Liver (tissue), 9 donors: ENCODE measurements around the gene UMPS. TPM values are rescaled to one million over a fixed set of nuclear protein-coding genes. Genes with fewer than 3 reads are reported as not detected.

Experiments
- DNase-seq: peaks from one replicate; pipeline ENCODE4 v3.0.0-alpha.2; 2017; ENCODE audit warnings: low spot score
- H3K27ac ChIP-seq, 2 donors: one replicate each; pipeline ENCODE4 v1.7.0; 2013; ENCODE audit warnings: inconsistent platforms in 2 of 2, low read length in 2 of 2, control low read depth in 1 of 2, low read depth in 1 of 2, mild to moderate bottlenecking in 1 of 2
- H3K27me3 ChIP-seq, 4 donors: one replicate each; pipeline versions ENCODE4 v1.6.1 to v1.7.0; 2013; ENCODE audit warnings: low read length in 3 of 4, inconsistent platforms in 1 of 4, mild to moderate bottlenecking in 1 of 4, moderate library complexity in 1 of 4; ENCODE audit not compliant: control insufficient read depth in 4 of 4, insufficient read depth in 4 of 4
- H3K36me3 ChIP-seq, 4 donors: one replicate each; pipeline versions ENCODE4 v1.6.1 to v1.7.0; 2013; ENCODE audit warnings: low read length in 3 of 4, mild to moderate bottlenecking in 3 of 4, low read depth in 1 of 4, moderate library complexity in 1 of 4; ENCODE audit not compliant: control insufficient read depth in 4 of 4, insufficient read depth in 3 of 4
- H3K4me1 ChIP-seq, 4 donors: one replicate each; pipeline versions ENCODE4 v1.6.1 to v1.7.0; 2013; ENCODE audit warnings: low read length in 3 of 4, mild to moderate bottlenecking in 3 of 4, moderate library complexity in 1 of 4; ENCODE audit not compliant: control insufficient read depth in 4 of 4, insufficient read depth in 4 of 4
- H3K4me3 ChIP-seq, 3 donors: one replicate each; pipeline versions ENCODE4 v1.6.1 to v1.7.0; 2013; ENCODE audit warnings: low read length in 3 of 3, control low read depth in 1 of 3, low read depth in 1 of 3, mild to moderate bottlenecking in 1 of 3
- H3K9ac ChIP-seq, 2 donors: one replicate each; pipeline ENCODE4 v1.7.0; 2013; ENCODE audit warnings: low read length in 2 of 2, mild to moderate bottlenecking in 2 of 2, moderate library complexity in 2 of 2, control low read depth in 1 of 2, low read depth in 1 of 2
- H3K9me3 ChIP-seq, 4 donors: one replicate each; pipeline versions ENCODE4 v1.6.1 to v1.7.0; 2013; ENCODE audit warnings: low read length in 3 of 4; ENCODE audit not compliant: control insufficient read depth in 4 of 4
- ATF3 ChIP-seq: IDR thresholded peaks from 2 replicates; pipeline ENCODE4 v1.6.1; 2016; ENCODE audit warnings: antibody characterized with exemption
- CTCF ChIP-seq: fragments of 150-350 bp; IDR thresholded peaks from 2 replicates; pipeline ENCODE4 v1.5.1; 2017; ENCODE audit warnings: improper control_type of control experiment, low read depth, low read length; ENCODE audit not compliant: missing input control
- EGR1 ChIP-seq, 2 donors: IDR thresholded peaks; 2 replicates each; pipeline ENCODE4 v1.6.1; 2016 to 2018; ENCODE audit warnings: antibody characterized with exemption in 2 of 2, low read depth in 2 of 2
- FOXA1 ChIP-seq: IDR thresholded peaks from 2 replicates; pipeline ENCODE4 v1.6.1; 2016; ENCODE audit warnings: antibody characterized with exemption
- FOXA2 ChIP-seq: IDR thresholded peaks from 2 replicates; pipeline ENCODE4 v1.6.1; 2016; ENCODE audit warnings: antibody characterized with exemption
- HNF4A ChIP-seq, 2 donors: conservative IDR thresholded peaks; 2 replicates each; pipeline ENCODE4 v1.6.1; 2016; ENCODE audit warnings: antibody characterized with exemption in 2 of 2, mild to moderate bottlenecking in 2 of 2
- HNF4G ChIP-seq: IDR thresholded peaks from 2 replicates; pipeline ENCODE4 v1.6.1; 2016; ENCODE audit warnings: antibody characterized with exemption
- JUND ChIP-seq, 2 donors: IDR thresholded peaks; 2 replicates each; pipeline ENCODE4 v1.6.1; 2016; ENCODE audit warnings: antibody characterized with exemption in 2 of 2
- NR2F2 ChIP-seq: IDR thresholded peaks from 2 replicates; pipeline ENCODE4 v1.6.1; 2016; ENCODE audit warnings: antibody characterized with exemption
- RAD21 ChIP-seq, 2 donors: IDR thresholded peaks; 2 replicates each; pipeline ENCODE4 v1.6.1; 2016; ENCODE audit warnings: antibody characterized with exemption in 2 of 2, mild to moderate bottlenecking in 2 of 2
- RXRA ChIP-seq, 2 donors: IDR thresholded peaks; 2 replicates each; pipeline ENCODE4 v1.6.1; 2017 to 2018; ENCODE audit warnings: antibody characterized with exemption in 2 of 2, mild to moderate bottlenecking in 1 of 2
- SP1 ChIP-seq: IDR thresholded peaks from 2 replicates; pipeline ENCODE4 v1.6.1; 2018; ENCODE audit warnings: antibody characterized with exemption, mild to moderate bottlenecking
- TAF1 ChIP-seq: conservative IDR thresholded peaks from 2 replicates; pipeline ENCODE4 v1.6.1; 2016; ENCODE audit warnings: antibody characterized with exemption, mild to moderate bottlenecking
- YY1 ChIP-seq: IDR thresholded peaks from 2 replicates; pipeline ENCODE4 v1.6.1; 2016; ENCODE audit warnings: antibody characterized with exemption, mild to moderate bottlenecking
- ZBTB33 ChIP-seq: IDR thresholded peaks from 2 replicates; pipeline ENCODE4 v1.6.1; 2016; ENCODE audit warnings: antibody characterized with exemption
- WGBS: extraction: QIAGEN DNeasy Blood & Tissue Kit; methylation state at CpG from one replicate; pipeline ENCODE4 v1.1.7; 2013; 5-methylcytosine and 5-hydroxymethylcytosine counted together
- polyA plus RNA-seq, 2 donors: library from polyadenylated mRNA; stranded (reverse) in 1 of 2; unstranded in 1 of 2; fragments of 200-250 nt in 1 of 2; fragments of >200 nt in 1 of 2; fragmentation: Nextera tagmentation in 1 of 2; extraction: Ambion mirVana in 1 of 2; gene quantifications; one replicate each; pipeline versions ENCODE4 v1.2.1 to v1.2.3, GENCODE V29; 2013 to 2015
- total RNA-seq, 2 donors: library from RNA; depleted of rRNA; stranded (reverse); fragments of >200 nt; gene quantifications; one replicate each; pipeline ENCODE4 v1.2.3, GENCODE V29; 2014
- TF ChIP-seq, protein P1 (sequence below): IDR thresholded peaks from 2 replicates; pipeline ENCODE4 v1.6.1; 2016; ENCODE audit warnings: antibody characterized with exemption
- TF ChIP-seq, protein P2 (sequence below): IDR thresholded peaks from 2 replicates; pipeline ENCODE4 v1.6.1; 2016; ENCODE audit warnings: antibody characterized with exemption, mild to moderate bottlenecking
- donor health status: healthy.
- donor health status: healthy.
- donor health status: healthy.
- donor health status: healthy.
- donor health status: healthy.

Gene UMPS
- total and polyA plus RNA-seq, 4 donors = 21.3 to 39.4 (median 26.0) TPM

GRCh38 chr3:124707656-124708062 lies 22.6 kb upstream of the UMPS start:
- Histone ChIP-seq H3K27ac (no peak overlapping the region), H3K9me3 (no peaks in the 10 kb centered on the region), H3K9ac (no peak overlapping the region), H3K4me1 (peaks cover 0 to 2% (median 0%) of the 10 kb centered on the region in 4 donors), H3K4me3 (no peak overlapping the region), H3K36me3 (peaks cover 0 to 2% (median 0%) of the 10 kb centered on the region in 4 donors), H3K27me3 (no peaks in the 10 kb centered on the region)
- DNase-seq = no peak
- TF ChIP-seq FOXA1 = no peak
- 83% methylated on average over 1 of the region's 1 CpG for WGBS

DNA sequence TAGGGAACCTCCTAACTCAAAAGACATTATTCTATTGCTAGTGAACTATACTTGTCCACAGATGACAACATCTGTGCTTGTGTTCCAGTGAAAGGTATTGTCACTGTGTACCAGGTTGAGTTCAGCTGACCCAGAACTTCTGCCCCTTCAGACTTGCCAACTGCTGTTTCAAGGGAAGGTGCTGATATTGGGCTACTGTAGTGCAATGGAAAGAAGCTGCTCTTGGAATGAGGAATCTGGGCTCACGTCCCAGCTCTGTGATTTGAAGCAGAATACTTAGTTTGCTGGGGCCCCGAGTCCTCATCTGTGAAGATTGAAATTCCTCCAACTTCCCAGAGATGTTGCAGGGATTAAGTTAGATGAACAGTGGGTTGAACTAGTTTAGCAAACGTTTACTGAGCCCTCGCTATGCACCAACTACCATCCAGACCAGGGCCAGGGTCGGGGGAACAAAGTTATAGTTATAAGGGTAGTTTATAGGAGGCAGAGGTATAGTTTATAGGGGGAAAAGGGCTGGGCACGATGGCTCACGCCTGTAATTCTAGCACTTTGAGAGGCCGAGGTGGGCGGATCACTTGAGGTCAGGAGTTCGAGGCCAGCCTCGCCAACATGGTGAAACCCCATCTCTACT lies 15.9 kb upstream of the UMPS start:
- Histone ChIP-seq H3K4me3 (no peak overlapping the region), H3K9me3 (no peaks in the 10 kb centered on the region), H3K4me1 (no peaks in the 10 kb centered on the region), H3K9ac (no peak overlapping the region), H3K27me3 (no peaks in the 10 kb centered on the region), H3K36me3 (peaks cover 5 to 21% (median 16%) of the 10 kb centered on the region in 4 donors), H3K27ac (no peak overlapping the region)
- TF ChIP-seq ATF3 = no peak
- no peak for TF ChIP-seq HNF4A (conservative IDR thresholded peaks at IDR 0.05)
- no peak for TF ChIP-seq RXRA (IDR thresholded peaks at IDR 0.05)
- TF ChIP-seq EGR1 (IDR thresholded peaks at IDR 0.05; ENCODE audit: low read depth in 2 of 2) = no peak
- no peak for TF ChIP-seq JUND (IDR thresholded peaks at IDR 0.05)
- TF ChIP-seq, protein P1, sequence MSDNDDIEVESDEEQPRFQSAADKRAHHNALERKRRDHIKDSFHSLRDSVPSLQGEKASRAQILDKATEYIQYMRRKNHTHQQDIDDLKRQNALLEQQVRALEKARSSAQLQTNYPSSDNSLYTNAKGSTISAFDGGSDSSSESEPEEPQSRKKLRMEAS = no peak
- TF ChIP-seq YY1 = no peak
- TF ChIP-seq RAD21 (IDR thresholded peaks at IDR 0.05) = no peak
- no peak for TF ChIP-seq HNF4G
- TF ChIP-seq FOXA1 = no peak
- no peak for TF ChIP-seq CTCF
- TF ChIP-seq ZBTB33 = no peak
- no peak for TF ChIP-seq SP1
- TF ChIP-seq, protein P2, sequence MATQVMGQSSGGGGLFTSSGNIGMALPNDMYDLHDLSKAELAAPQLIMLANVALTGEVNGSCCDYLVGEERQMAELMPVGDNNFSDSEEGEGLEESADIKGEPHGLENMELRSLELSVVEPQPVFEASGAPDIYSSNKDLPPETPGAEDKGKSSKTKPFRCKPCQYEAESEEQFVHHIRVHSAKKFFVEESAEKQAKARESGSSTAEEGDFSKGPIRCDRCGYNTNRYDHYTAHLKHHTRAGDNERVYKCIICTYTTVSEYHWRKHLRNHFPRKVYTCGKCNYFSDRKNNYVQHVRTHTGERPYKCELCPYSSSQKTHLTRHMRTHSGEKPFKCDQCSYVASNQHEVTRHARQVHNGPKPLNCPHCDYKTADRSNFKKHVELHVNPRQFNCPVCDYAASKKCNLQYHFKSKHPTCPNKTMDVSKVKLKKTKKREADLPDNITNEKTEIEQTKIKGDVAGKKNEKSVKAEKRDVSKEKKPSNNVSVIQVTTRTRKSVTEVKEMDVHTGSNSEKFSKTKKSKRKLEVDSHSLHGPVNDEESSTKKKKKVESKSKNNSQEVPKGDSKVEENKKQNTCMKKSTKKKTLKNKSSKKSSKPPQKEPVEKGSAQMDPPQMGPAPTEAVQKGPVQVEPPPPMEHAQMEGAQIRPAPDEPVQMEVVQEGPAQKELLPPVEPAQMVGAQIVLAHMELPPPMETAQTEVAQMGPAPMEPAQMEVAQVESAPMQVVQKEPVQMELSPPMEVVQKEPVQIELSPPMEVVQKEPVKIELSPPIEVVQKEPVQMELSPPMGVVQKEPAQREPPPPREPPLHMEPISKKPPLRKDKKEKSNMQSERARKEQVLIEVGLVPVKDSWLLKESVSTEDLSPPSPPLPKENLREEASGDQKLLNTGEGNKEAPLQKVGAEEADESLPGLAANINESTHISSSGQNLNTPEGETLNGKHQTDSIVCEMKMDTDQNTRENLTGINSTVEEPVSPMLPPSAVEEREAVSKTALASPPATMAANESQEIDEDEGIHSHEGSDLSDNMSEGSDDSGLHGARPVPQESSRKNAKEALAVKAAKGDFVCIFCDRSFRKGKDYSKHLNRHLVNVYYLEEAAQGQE = no peak
- no peak for TF ChIP-seq NR2F2
- no peak for TF ChIP-seq FOXA2
- no peak for TF ChIP-seq TAF1
- WGBS = 80% methylated on average over 11 of the region's 11 CpGs
- DNase-seq = no peak
